Measurements from ENCODE around the gene FNBP1. TPM values are rescaled to one million over a fixed set of nuclear protein-coding genes. Genes with fewer than 3 reads are reported as not detected.

The FNBP1 gene
- total RNA-seq, 1 experiment from 2014 or later: 43.6 TPM

DNA sequence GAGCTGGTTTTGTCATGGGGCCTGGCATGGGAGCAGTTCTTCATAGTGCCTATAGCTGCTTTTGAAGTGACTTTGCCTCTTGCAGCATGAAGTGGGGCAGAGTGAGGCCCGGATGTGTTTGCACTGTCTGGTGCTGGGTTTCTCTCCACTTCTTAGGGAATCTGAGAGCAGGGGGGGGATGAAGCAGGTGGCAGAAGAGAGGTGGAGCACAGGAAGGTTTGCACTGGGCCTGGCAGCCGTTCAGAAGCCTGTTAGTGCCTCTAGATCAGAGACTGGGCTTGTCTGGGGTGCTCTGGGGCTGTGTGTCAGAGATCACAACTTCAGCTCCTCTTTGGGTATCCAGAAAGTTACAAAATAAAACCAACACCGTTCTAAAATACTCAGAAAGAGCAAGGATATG lies 189.4 kb downstream of the FNBP1 start (continued):
- no peak for TF ChIP-seq PRDM15 (CRISPR knock-in tag; IDR thresholded peaks at IDR 0.05)
- TF ChIP-seq ELF4 (CRISPR knock-in tag; IDR thresholded peaks at IDR 0.05; ENCODE audit: low read depth): no peak
- TF ChIP-seq TEAD4 (CRISPR knock-in tag; IDR thresholded peaks at IDR 0.05): no peak
- TF ChIP-seq HMGXB4 (CRISPR knock-in tag; IDR thresholded peaks at IDR 0.05): no peak
- TF ChIP-seq IRF1 (CRISPR knock-in tag; IDR thresholded peaks at IDR 0.05): no peak
- TF ChIP-seq, protein P1, sequence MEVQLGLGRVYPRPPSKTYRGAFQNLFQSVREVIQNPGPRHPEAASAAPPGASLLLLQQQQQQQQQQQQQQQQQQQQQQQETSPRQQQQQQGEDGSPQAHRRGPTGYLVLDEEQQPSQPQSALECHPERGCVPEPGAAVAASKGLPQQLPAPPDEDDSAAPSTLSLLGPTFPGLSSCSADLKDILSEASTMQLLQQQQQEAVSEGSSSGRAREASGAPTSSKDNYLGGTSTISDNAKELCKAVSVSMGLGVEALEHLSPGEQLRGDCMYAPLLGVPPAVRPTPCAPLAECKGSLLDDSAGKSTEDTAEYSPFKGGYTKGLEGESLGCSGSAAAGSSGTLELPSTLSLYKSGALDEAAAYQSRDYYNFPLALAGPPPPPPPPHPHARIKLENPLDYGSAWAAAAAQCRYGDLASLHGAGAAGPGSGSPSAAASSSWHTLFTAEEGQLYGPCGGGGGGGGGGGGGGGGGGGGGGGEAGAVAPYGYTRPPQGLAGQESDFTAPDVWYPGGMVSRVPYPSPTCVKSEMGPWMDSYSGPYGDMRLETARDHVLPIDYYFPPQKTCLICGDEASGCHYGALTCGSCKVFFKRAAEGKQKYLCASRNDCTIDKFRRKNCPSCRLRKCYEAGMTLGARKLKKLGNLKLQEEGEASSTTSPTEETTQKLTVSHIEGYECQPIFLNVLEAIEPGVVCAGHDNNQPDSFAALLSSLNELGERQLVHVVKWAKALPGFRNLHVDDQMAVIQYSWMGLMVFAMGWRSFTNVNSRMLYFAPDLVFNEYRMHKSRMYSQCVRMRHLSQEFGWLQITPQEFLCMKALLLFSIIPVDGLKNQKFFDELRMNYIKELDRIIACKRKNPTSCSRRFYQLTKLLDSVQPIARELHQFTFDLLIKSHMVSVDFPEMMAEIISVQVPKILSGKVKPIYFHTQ (CRISPR knock-in tag; IDR thresholded peaks at IDR 0.05): no peak
- TF ChIP-seq MYBL2 (CRISPR knock-in tag; IDR thresholded peaks at IDR 0.05): no peak
- no peak for TF ChIP-seq E2F1 (CRISPR knock-in tag; IDR thresholded peaks at IDR 0.05)
- no peak for TF ChIP-seq STAT6 (CRISPR knock-in tag; conservative IDR thresholded peaks at IDR 0.05; ENCODE audit: low read depth)
- no peak for TF ChIP-seq NFYB (CRISPR knock-in tag; conservative IDR thresholded peaks at IDR 0.05; ENCODE audit: low read depth)

GRCh38 chr9:129852579-129852978 lies 190.4 kb downstream of the FNBP1 start:
- no peaks in the 10 kb centered on the region for H3K4me1 Mint-ChIP-seq
- H3K4me3 Mint-ChIP-seq: no peak overlapping the region
- CTCF ChIA-PET: no interaction called here
- no peaks in the 10 kb centered on the region for H3K9me3 Mint-ChIP-seq
- H3K36me3 Mint-ChIP-seq: peaks cover 24% of the 10 kb centered on the region
- H3K27me3 Mint-ChIP-seq (ENCODE audit: low read depth): no peaks in the 10 kb centered on the region
- H3K27ac Mint-ChIP-seq: no peak overlapping the region
- POLR2A ChIA-PET: no interaction called here
- no peak for DNase-seq (ENCODE audit: low spot score)
- ATAC-seq: no peak
- TF ChIP-seq, protein P2, sequence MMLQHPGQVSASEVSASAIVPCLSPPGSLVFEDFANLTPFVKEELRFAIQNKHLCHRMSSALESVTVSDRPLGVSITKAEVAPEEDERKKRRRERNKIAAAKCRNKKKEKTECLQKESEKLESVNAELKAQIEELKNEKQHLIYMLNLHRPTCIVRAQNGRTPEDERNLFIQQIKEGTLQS (CRISPR knock-in tag; conservative IDR thresholded peaks at IDR 0.05): no peak
- TF ChIP-seq, protein P3, sequence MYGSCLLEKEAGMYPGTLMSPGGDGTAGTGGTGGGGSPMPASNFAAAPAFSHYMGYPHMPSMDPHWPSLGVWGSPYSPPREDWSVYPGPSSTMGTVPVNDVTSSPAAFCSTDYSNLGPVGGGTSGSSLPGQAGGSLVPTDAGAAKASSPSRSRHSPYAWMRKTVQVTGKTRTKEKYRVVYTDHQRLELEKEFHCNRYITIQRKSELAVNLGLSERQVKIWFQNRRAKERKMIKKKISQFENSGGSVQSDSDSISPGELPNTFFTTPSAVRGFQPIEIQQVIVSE (CRISPR knock-in tag; IDR thresholded peaks at IDR 0.05; ENCODE audit: borderline replicate concordance): no peak
- no peak for TF ChIP-seq CREB1 (CRISPR knock-in tag; IDR thresholded peaks at IDR 0.05)
- no peak for TF ChIP-seq NFYB (CRISPR knock-in tag; conservative IDR thresholded peaks at IDR 0.05; ENCODE audit: low read depth)
- TF ChIP-seq, protein P4, sequence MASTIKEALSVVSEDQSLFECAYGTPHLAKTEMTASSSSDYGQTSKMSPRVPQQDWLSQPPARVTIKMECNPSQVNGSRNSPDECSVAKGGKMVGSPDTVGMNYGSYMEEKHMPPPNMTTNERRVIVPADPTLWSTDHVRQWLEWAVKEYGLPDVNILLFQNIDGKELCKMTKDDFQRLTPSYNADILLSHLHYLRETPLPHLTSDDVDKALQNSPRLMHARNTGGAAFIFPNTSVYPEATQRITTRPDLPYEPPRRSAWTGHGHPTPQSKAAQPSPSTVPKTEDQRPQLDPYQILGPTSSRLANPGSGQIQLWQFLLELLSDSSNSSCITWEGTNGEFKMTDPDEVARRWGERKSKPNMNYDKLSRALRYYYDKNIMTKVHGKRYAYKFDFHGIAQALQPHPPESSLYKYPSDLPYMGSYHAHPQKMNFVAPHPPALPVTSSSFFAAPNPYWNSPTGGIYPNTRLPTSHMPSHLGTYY (CRISPR knock-in tag; IDR thresholded peaks at IDR 0.05): no peak
- TF ChIP-seq, protein P1 (CRISPR knock-in tag; IDR thresholded peaks at IDR 0.05): no peak
